Activated B cell treated with CpG ODN at 0.5 μM for 24 hours (primary cell): ENCODE measurements around the gene PCSK2. TPM values are rescaled to one million over a fixed set of nuclear protein-coding genes. Genes with fewer than 3 reads are reported as not detected.

Source experiments
- ATAC-seq: fragments of 200-7000 bp; cut with Tn5 transposase; one replicate; pipeline ENCODE4 v1.10.0; 2021; ENCODE audit warnings: low read depth, mild to moderate bottlenecking, moderate library complexity
- CTCF ChIA-PET: fragments of 350-600 bp; sonication (Branson Sonifier 250); formaldehyde crosslinking; loops from one replicate; lab custom pipeline; 2021; ENCODE audit warnings: antibody characterized with exemption; lab: Charles Lee
- POLR2A ChIA-PET: fragments of 350-600 bp; sonication (Branson Sonifier 250); formaldehyde crosslinking; loops from one replicate; lab custom pipeline; 2021; ENCODE audit warnings: antibody characterized with exemption; lab: Charles Lee
- DNase-seq: peaks from one replicate; pipeline ENCODE4 v3.0.0; 2022
- H3K27ac Mint-ChIP-seq: one replicate; pipeline ENCODE4 v1.8.0; 2020; ENCODE audit warnings: mixed read lengths
- H3K27me3 Mint-ChIP-seq: one replicate; pipeline ENCODE4 v1.8.0; 2021; ENCODE audit warnings: mixed read lengths
- H3K36me3 Mint-ChIP-seq: one replicate; pipeline ENCODE4 v1.8.0; 2021; ENCODE audit warnings: low read depth, mixed read lengths
- H3K4me1 Mint-ChIP-seq: one replicate; pipeline ENCODE4 v1.8.0; 2021; ENCODE audit warnings: mixed read lengths
- H3K4me3 Mint-ChIP-seq: one replicate; pipeline ENCODE4 v1.8.0; 2020; ENCODE audit warnings: mild to moderate bottlenecking, mixed read lengths
- H3K9me3 Mint-ChIP-seq: one replicate; pipeline ENCODE4 v1.8.0; 2020; ENCODE audit warnings: mixed read lengths
- CTCF ChIP-seq: fragments of 200-600 bp; IDR thresholded peaks from one replicate; pipeline ENCODE4 v1.8.0; 2022; ENCODE audit warnings: antibody characterized with exemption, mild to moderate bottlenecking
- intact Hi-C: fragments of 100-400 bp; cut with micrococcal nuclease; formaldehyde crosslinking; loops from one replicate; pipeline ENCODE4 v1.15.1; 2024
- total RNA-seq: library from RNA; stranded (reverse); gene quantifications from 2 replicates; pipeline ENCODE4 v1.2.3, GENCODE V29; 2022

Gene PCSK2
- total RNA-seq, 1 donor from 2014 or later: not detected

- ChIA-PET CTCF (no interaction called here), POLR2A (no interaction called here)
- Mint-ChIP-seq H3K4me3 (no peak overlapping the region), H3K36me3 (no peaks in the 10 kb centered on the region), H3K27me3 (peaks cover 3% of the 10 kb centered on the region), H3K4me1 (no peaks in the 10 kb centered on the region), H3K9me3 (no peaks in the 10 kb centered on the region), H3K27ac (no peak overlapping the region)
- intact Hi-C loops: no loop called here
- no peak for TF ChIP-seq CTCF
- DNase-seq (no peak), ATAC-seq (no peak)
These were observed 168.9 kb downstream of the PCSK2 start for GRCh38 chr20:17395729-17396128.

GRCh38 chr20:17399303-17399985, 172.6 kb downstream of the PCSK2 start:
- Mint-ChIP-seq H3K9me3 (peaks cover 3% of the 10 kb centered on the region), H3K4me1 (no peaks in the 10 kb centered on the region), H3K27me3 (peaks cover 11% of the 10 kb centered on the region), H3K27ac (no peak overlapping the region), H3K4me3 (no peak overlapping the region), H3K36me3 (no peaks in the 10 kb centered on the region)
- TF ChIP-seq CTCF: no peak
- no peak for ATAC-seq
- intact Hi-C loops: no loop called here
- ChIA-PET CTCF (no interaction called here), POLR2A (no interaction called here)
- DNase-seq: no peak

GRCh38 chr20:17403461-17403860, 176.6 kb downstream of the PCSK2 start:
- no peaks in the 10 kb centered on the region for H3K36me3 Mint-ChIP-seq
- DNase-seq (no peak), ATAC-seq (no peak)
- H3K4me3 Mint-ChIP-seq: no peak overlapping the region
- intact Hi-C loops: loop anchor here (10.0 kb wide), 1 partner anchor 59 kb away; no protein-coding TSS in a partner anchor
- no peak overlapping the region for H3K27ac Mint-ChIP-seq
- no peak for TF ChIP-seq CTCF
- H3K9me3 Mint-ChIP-seq: peaks cover 3% of the 10 kb centered on the region
- POLR2A ChIA-PET: no interaction called here
- no peaks in the 10 kb centered on the region for H3K4me1 Mint-ChIP-seq
- CTCF ChIA-PET: no interaction called here
- H3K27me3 Mint-ChIP-seq: peaks cover 14% of the 10 kb centered on the region

- DNase-seq (no peak), ATAC-seq (no peak)
- Mint-ChIP-seq H3K27me3 (peaks cover 23% of the 10 kb centered on the region), H3K4me1 (no peaks in the 10 kb centered on the region), H3K27ac (no peak overlapping the region), H3K4me3 (no peak overlapping the region), H3K36me3 (no peaks in the 10 kb centered on the region), H3K9me3 (peaks cover 3% of the 10 kb centered on the region)
- ChIA-PET POLR2A (no interaction called here), CTCF (no interaction called here)
- TF ChIP-seq CTCF: no peak
- intact Hi-C loops: loop anchor here (10.0 kb wide), 1 partner anchor 61 kb away; no protein-coding TSS in a partner anchor
These were observed 179.3 kb downstream of the PCSK2 start for GRCh38 chr20:17406051-17406590.

- H3K27me3 Mint-ChIP-seq: peaks cover 23% of the 10 kb centered on the region
- no peak overlapping the region for H3K27ac Mint-ChIP-seq
- no peak for TF ChIP-seq CTCF
- CTCF ChIA-PET: no interaction called here
- H3K4me3 Mint-ChIP-seq: no peak overlapping the region
- DNase-seq (no peak), ATAC-seq (no peak)
- H3K4me1 Mint-ChIP-seq: no peaks in the 10 kb centered on the region
- no peaks in the 10 kb centered on the region for H3K9me3 Mint-ChIP-seq
- POLR2A ChIA-PET: no interaction called here
- H3K36me3 Mint-ChIP-seq: no peaks in the 10 kb centered on the region
- intact Hi-C loops: loop anchor here (10.0 kb wide), 1 partner anchor 63 kb away; no protein-coding TSS in a partner anchor
These were observed 180.7 kb downstream of the PCSK2 start for GRCh38 chr20:17407550-17407949.
